ENCODE data around the gene TNFRSF19.

DNA sequence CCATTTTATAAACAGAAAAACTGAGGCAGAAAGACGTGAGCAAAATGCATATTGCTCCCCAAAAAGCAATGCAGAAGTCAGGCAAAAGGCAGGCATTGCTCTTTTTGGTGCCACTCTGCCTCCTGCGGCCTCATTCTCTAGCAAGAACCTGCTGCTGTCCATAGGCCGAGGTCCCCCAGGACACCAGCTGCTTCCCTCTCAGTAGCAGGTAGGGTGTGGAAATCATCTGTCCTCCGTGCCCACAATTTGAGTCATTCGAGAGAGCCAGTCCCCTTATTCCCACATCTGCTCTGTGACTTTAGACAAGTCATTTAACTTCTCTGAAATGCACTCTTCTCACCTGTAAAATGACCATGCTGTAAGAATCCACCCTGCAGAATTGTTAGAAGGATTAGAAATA is 50.0 kb downstream of the TNFRSF19 start:
- TF ChIP-seq, protein P1, sequence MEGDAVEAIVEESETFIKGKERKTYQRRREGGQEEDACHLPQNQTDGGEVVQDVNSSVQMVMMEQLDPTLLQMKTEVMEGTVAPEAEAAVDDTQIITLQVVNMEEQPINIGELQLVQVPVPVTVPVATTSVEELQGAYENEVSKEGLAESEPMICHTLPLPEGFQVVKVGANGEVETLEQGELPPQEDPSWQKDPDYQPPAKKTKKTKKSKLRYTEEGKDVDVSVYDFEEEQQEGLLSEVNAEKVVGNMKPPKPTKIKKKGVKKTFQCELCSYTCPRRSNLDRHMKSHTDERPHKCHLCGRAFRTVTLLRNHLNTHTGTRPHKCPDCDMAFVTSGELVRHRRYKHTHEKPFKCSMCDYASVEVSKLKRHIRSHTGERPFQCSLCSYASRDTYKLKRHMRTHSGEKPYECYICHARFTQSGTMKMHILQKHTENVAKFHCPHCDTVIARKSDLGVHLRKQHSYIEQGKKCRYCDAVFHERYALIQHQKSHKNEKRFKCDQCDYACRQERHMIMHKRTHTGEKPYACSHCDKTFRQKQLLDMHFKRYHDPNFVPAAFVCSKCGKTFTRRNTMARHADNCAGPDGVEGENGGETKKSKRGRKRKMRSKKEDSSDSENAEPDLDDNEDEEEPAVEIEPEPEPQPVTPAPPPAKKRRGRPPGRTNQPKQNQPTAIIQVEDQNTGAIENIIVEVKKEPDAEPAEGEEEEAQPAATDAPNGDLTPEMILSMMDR (conservative IDR thresholded peaks at IDR 0.05; ENCODE audit: low read depth, low read length) = no peak
- TF ChIP-seq, protein P2, sequence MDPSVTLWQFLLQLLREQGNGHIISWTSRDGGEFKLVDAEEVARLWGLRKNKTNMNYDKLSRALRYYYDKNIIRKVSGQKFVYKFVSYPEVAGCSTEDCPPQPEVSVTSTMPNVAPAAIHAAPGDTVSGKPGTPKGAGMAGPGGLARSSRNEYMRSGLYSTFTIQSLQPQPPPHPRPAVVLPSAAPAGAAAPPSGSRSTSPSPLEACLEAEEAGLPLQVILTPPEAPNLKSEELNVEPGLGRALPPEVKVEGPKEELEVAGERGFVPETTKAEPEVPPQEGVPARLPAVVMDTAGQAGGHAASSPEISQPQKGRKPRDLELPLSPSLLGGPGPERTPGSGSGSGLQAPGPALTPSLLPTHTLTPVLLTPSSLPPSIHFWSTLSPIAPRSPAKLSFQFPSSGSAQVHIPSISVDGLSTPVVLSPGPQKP (IDR thresholded peaks at IDR 0.05; ENCODE audit: borderline replicate concordance, low read depth, low read length) = no peak
- TF ChIP-seq RFX5 (IDR thresholded peaks at IDR 0.05; ENCODE audit: low read depth, low read length) = no peak
- no peak for TF ChIP-seq BHLHE40 (IDR thresholded peaks at IDR 0.05; ENCODE audit: low read depth, low read length)
- TF ChIP-seq POLR2A (IDR thresholded peaks at IDR 0.05; ENCODE audit: low read depth, low read length) = no peak
- TF ChIP-seq MAFK (IDR thresholded peaks at IDR 0.05; ENCODE audit: low read depth, low read length) = no peak

Measured in IMR-90 (cell line).